ENCODE data around the gene CERS2.

The CERS2 gene

DNA sequence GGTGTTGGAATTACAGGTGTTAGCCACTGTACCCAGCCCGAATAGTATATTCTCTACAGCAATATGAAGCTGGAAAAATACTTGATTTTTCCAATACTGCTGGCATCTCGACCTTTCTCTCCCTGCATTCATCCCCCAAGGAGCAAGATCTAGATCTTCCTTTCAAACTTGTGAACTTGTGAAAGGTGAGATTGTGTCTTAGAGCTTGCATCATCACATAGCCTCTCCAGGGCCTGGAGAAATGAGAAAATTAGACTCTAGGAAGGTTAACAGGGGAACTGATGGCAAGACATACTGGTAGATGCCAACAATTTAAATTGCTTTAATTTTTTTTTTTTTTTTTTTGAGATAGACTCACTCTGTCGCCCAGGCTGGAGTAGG lies 35.7 kb upstream of the CERS2 start:
- Histone ChIP-seq H3K27me3 (replicated peaks; ENCODE audit: control insufficient read depth, insufficient read depth, low read length) (no peaks in the 10 kb centered on the region), H3K36me3 (ENCODE audit: control insufficient read depth, insufficient read depth, low read length) (no peaks in the 10 kb centered on the region), H3K4me3 (replicated peaks; ENCODE audit: low read depth, low read length) (no peak overlapping the region)
- TF ChIP-seq, protein P1, sequence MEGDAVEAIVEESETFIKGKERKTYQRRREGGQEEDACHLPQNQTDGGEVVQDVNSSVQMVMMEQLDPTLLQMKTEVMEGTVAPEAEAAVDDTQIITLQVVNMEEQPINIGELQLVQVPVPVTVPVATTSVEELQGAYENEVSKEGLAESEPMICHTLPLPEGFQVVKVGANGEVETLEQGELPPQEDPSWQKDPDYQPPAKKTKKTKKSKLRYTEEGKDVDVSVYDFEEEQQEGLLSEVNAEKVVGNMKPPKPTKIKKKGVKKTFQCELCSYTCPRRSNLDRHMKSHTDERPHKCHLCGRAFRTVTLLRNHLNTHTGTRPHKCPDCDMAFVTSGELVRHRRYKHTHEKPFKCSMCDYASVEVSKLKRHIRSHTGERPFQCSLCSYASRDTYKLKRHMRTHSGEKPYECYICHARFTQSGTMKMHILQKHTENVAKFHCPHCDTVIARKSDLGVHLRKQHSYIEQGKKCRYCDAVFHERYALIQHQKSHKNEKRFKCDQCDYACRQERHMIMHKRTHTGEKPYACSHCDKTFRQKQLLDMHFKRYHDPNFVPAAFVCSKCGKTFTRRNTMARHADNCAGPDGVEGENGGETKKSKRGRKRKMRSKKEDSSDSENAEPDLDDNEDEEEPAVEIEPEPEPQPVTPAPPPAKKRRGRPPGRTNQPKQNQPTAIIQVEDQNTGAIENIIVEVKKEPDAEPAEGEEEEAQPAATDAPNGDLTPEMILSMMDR (IDR thresholded peaks at IDR 0.05; ENCODE audit: insufficient read depth, low read length, poor library complexity, severe bottlenecking): no peak
- DNase-seq (ENCODE audit: extremely low read depth, insufficient read length): no peak

DNA sequence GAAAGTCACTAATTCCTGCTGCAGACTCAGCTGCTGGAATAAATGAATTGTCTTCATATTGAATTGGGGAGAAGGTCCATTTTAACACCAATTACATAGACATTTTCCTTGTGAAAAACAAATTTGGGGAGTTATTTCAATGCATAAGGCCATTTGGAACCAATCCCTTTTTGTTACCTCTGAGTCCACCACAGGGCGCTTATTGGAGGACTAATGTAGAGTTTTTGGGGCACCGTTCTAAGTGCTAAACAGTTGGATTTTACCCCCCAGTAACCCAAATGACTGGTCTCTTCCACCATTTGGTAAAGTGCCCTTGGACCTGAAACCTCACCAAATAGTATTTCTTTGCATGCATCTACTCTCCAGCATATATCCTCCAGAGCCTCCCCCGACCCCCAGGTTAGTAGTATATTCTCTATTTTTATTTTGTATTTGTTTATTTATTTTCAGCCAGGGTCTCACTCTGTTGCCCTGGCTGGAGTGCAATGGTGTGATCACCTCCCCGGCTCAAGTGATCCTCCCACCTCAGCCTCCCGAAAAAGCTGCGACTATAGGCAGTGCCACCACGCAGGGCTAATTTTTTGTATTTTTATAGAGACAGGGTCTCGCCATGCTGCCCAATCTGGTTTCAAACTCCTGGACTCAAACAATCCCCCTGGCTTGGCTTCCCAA lies 35.2 kb upstream of the CERS2 start:
- H3K36me3 ChIP-seq (ENCODE audit: control insufficient read depth, insufficient read depth, low read length): no peaks in the 10 kb centered on the region
- TF ChIP-seq, protein P1 (IDR thresholded peaks at IDR 0.05; ENCODE audit: insufficient read depth, low read length, poor library complexity, severe bottlenecking): no peak
- DNase-seq (ENCODE audit: extremely low read depth, insufficient read length): no peak
- no peaks in the 10 kb centered on the region for H3K27me3 ChIP-seq (replicated peaks; ENCODE audit: control insufficient read depth, insufficient read depth, low read length)
- H3K4me3 ChIP-seq (replicated peaks; ENCODE audit: low read depth, low read length): no peak overlapping the region

DNA sequence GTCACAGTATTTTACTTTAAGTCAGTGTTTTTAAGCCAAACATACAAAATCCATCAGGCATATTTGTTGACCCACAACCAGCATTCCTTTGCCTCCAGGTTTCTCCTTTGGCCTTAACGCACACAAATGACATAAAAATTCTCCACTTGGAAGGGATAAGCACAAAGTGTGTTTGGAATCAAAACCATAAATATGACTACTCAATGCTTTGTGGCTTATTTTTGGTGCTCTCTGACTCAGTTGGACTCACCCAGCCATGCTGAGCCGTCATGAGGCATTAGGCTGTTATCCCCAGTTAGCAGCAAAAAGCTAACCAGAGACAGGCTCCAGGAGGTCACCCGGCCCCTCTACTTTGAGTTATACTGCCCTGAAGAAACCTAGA lies 34.6 kb upstream of the CERS2 start:
- Histone ChIP-seq H3K36me3 (ENCODE audit: control insufficient read depth, insufficient read depth, low read length) (no peaks in the 10 kb centered on the region), H3K27me3 (replicated peaks; ENCODE audit: control insufficient read depth, insufficient read depth, low read length) (no peaks in the 10 kb centered on the region), H3K4me3 (replicated peaks; ENCODE audit: low read depth, low read length) (peak overlapping the region; percentile 92)
- no peak for DNase-seq (ENCODE audit: extremely low read depth, insufficient read length)
- TF ChIP-seq, protein P1 (IDR thresholded peaks at IDR 0.05; ENCODE audit: insufficient read depth, low read length, poor library complexity, severe bottlenecking): no peak

- peak within 1 kb of the TSS; percentile 92 for H3K4me3 ChIP-seq (replicated peaks; ENCODE audit: low read depth, low read length)
- no peaks in the 10 kb centered on the region for H3K27me3 ChIP-seq (replicated peaks; ENCODE audit: control insufficient read depth, insufficient read depth, low read length)
- TF ChIP-seq, protein P1 (IDR thresholded peaks at IDR 0.05; ENCODE audit: insufficient read depth, low read length, poor library complexity, severe bottlenecking): no peak
- DNase-seq (ENCODE audit: extremely low read depth, insufficient read length): peak; percentile 98
- no peaks in the 10 kb centered on the region for H3K36me3 ChIP-seq (ENCODE audit: control insufficient read depth, insufficient read depth, low read length)
These were observed 33.9 kb upstream of the CERS2 start, which contains the start of gene PRUNE1 for GRCh38 chr1:151008244-151009205. Gene PRUNE1, plus strand, starts transcription at chr1:151008449. Its CDS starts 184 bp downstream, at chr1:151008633.

- no peak for DNase-seq (ENCODE audit: extremely low read depth, insufficient read length)
- Histone ChIP-seq H3K4me3 (replicated peaks; ENCODE audit: low read depth, low read length) (peak overlapping the region; percentile 92), H3K27me3 (replicated peaks; ENCODE audit: control insufficient read depth, insufficient read depth, low read length) (no peaks in the 10 kb centered on the region), H3K36me3 (ENCODE audit: control insufficient read depth, insufficient read depth, low read length) (no peaks in the 10 kb centered on the region)
- TF ChIP-seq, protein P1 (IDR thresholded peaks at IDR 0.05; ENCODE audit: insufficient read depth, low read length, poor library complexity, severe bottlenecking): no peak
These were observed 33.2 kb upstream of the CERS2 start for GRCh38 chr1:151007853-151008243.

All from GM06990 (cell line).